ENCODE data around the gene DPPA5. TPM values are rescaled to one million over a fixed set of nuclear protein-coding genes. Genes with fewer than 3 reads are reported as not detected.
"Not testable (repeated sequence)": the region's sequence is repeated elsewhere in the genome, so short reads cannot be mapped to it uniquely, and the experiment has no call there.

The DPPA5 gene
- total and polyA plus RNA-seq, 2 donors (not counting 3 experiments of a cell fraction or from before 2014, with no cell fraction given) = not detected

DNA sequence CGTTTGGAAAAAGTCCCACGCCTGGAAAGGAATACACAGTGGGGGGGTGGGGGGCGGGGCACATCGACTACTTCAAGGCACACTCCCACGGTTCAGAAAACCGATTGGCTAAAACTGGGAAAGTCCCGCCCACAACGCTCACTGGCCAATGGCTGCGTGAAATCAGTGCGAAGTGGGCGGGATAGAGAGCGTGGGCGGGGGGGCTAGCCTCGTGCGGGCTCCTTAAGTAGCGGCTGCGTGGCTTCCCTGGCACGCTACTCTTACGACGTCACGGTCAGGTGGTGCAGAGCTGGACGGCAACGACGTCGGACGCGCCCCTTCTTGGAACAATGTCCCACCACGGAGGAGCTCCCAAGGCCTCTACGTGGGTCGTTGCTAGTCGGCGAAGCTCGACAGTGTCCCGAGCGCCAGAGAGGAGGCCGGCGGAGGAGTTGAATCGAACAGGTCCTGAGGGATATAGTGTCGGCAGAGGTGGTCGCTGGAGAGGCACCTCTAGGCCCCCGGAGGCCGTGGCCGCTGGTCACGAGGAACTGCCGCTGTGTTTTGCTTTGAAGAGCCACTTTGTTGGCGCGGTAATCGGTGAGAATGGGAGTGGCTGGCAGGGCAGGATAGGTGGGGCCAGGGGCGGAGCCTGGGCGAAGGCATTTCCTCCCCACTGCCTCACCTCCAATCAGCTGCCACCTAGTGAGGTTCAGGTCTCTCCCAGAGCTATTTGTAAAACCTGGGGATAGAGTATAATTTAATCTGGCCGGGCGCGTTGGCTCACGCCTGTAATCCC lies 40.7 kb upstream of the DPPA5 start, which contains the start of gene DDX43:
DDX43 (plus strand) TSS at position 252 of the 778 bp plus-strand sequence; CDS start at position 330, 78 bp downstream.
- Histone ChIP-seq H3K27ac (ENCODE audit: insufficient read depth, low read depth, low read length) (peak within 1 kb of the TSS; percentile 35), H3K9me1 (replicated peaks; ENCODE audit: control insufficient read depth, extremely low read depth, insufficient read depth, low read length) (no peaks in the 10 kb centered on the region), H3K4me3 (replicated peaks in 1 of 3; ENCODE audit: insufficient read depth in 1 of 3, low read depth in 1 of 3, low read length in 3 of 3) (peak within 1 kb of the TSS in 1 of 3 experiments; percentile 35), H2AFZ (ENCODE audit: low read depth, low read length) (peak within 1 kb of the TSS; percentile 90), H3K9ac (replicated peaks; ENCODE audit: extremely low read depth, insufficient read depth, low read length) (peak within 1 kb of the TSS; percentile 53), H3K4me1 (ENCODE audit: control insufficient read depth, extremely low read depth, insufficient read depth, low read length) (no peaks in the 10 kb centered on the region), H3K79me2 (ENCODE audit: control insufficient read depth, insufficient read depth, low read length) (no peaks in the 10 kb centered on the region), H3K4me2 (ENCODE audit: insufficient read depth, low read length) (peak within 1 kb of the TSS; percentile 16), H3K27me3 (ENCODE audit: control insufficient read depth in 2 of 2, insufficient read depth in 2 of 2, low read length in 2 of 2) (no peaks in the 10 kb centered on the region), H4K20me1 (replicated peaks; ENCODE audit: control insufficient read depth, extremely low read depth, insufficient read depth, low read length) (no peaks in the 10 kb centered on the region), H3K36me3 (ENCODE audit: control insufficient read depth in 2 of 2, extremely low read depth in 1 of 2, insufficient read depth in 2 of 2, low read length in 2 of 2) (no peaks in the 10 kb centered on the region), H3K9me3 (replicated peaks; ENCODE audit: control insufficient read depth, insufficient read depth, low read length) (no peaks in the 10 kb centered on the region)
- CTCF ChIA-PET = interaction anchor here (1.0 kb wide), 1 partner anchor 68 kb away, joined by 3 read pairs; no protein-coding TSS in a partner anchor
- POLR2A ChIA-PET = no interaction called here
- DNase-seq (ENCODE audit: low read depth, low spot score) (peak; percentile 72), FAIRE-seq (no peak)
- dilution Hi-C loops (cut with MboI; ENCODE audit: extremely low pct_ligation_motif_present, low sequenced_read_pairs) = no loop called here
- intact Hi-C loops (cut with micrococcal nuclease) = no loop called here
- TF ChIP-seq POLR2A (IDR thresholded peaks at IDR 0.05; ENCODE audit: low read depth, low read length) (no peak), MYC (IDR thresholded peaks at IDR 0.05; ENCODE audit: low read depth, low read length) (no peak)
- TF ChIP-seq, protein P1, sequence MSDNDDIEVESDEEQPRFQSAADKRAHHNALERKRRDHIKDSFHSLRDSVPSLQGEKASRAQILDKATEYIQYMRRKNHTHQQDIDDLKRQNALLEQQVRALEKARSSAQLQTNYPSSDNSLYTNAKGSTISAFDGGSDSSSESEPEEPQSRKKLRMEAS (IDR thresholded peaks at IDR 0.05; ENCODE audit: insufficient read depth, insufficient read length) = no peak
- BruUV-seq (replicated peaks) = TSS peak; percentile 41

DNA sequence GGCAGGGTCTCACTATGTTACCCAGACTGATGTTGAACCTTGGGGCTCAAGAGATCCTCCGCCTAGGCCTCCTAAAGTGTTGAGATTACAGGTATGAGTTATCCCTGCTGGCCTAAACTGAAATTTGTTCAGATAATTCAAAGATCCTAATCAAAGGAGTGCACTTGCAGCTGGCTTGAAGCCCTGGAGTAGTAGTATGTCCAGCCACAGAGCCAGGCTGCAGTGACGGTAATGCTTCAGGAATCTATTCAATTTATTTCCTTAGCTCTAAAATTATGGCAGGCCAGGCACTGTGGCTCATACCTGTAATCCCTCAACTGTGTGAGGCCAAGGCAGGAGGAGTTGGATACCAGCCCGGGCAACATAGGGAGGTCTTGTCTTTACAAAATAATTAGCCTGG lies 39.2 kb upstream of the DPPA5 start:
- Histone ChIP-seq H3K9me3 (replicated peaks; ENCODE audit: control insufficient read depth, insufficient read depth, low read length) (no peaks in the 10 kb centered on the region), H3K4me1 (ENCODE audit: control insufficient read depth, extremely low read depth, insufficient read depth, low read length) (peaks cover 10% of the 10 kb centered on the region), H3K9me1 (replicated peaks; ENCODE audit: control insufficient read depth, extremely low read depth, insufficient read depth, low read length) (no peaks in the 10 kb centered on the region), H4K20me1 (replicated peaks; ENCODE audit: control insufficient read depth, extremely low read depth, insufficient read depth, low read length) (no peaks in the 10 kb centered on the region), H3K79me2 (ENCODE audit: control insufficient read depth, insufficient read depth, low read length) (no peaks in the 10 kb centered on the region), H3K9ac (replicated peaks; ENCODE audit: extremely low read depth, insufficient read depth, low read length) (no peak overlapping the region), H3K36me3 (ENCODE audit: control insufficient read depth in 2 of 2, extremely low read depth in 1 of 2, insufficient read depth in 2 of 2, low read length in 2 of 2) (no peaks in the 10 kb centered on the region), H3K4me3 (replicated peaks in 1 of 3; ENCODE audit: insufficient read depth in 1 of 3, low read depth in 1 of 3, low read length in 3 of 3) (no peak overlapping the region), H2AFZ (ENCODE audit: low read depth, low read length) (no peak overlapping the region), H3K27me3 (ENCODE audit: control insufficient read depth in 2 of 2, insufficient read depth in 2 of 2, low read length in 2 of 2) (no peaks in the 10 kb centered on the region), H3K4me2 (ENCODE audit: insufficient read depth, low read length) (no peak overlapping the region), H3K27ac (ENCODE audit: insufficient read depth, low read depth, low read length) (no peak overlapping the region)
- CTCF ChIA-PET = no interaction called here
- POLR2A ChIA-PET = no interaction called here
- intact Hi-C loops (cut with micrococcal nuclease) = no loop called here
- TF ChIP-seq POLR2AphosphoS5 (IDR thresholded peaks at IDR 0.05; ENCODE audit: insufficient read depth, low read depth, low read length) (no peak), FOS (IDR thresholded peaks at IDR 0.05; ENCODE audit: borderline replicate concordance, insufficient read depth, low read length) (no peak), JUN (IDR thresholded peaks at IDR 0.05; ENCODE audit: borderline replicate concordance, insufficient read depth, insufficient read length, low read depth) (no peak)
- TF ChIP-seq, protein P1 (IDR thresholded peaks at IDR 0.05; ENCODE audit: insufficient read depth, insufficient read length) = no peak
- FAIRE-seq = no peak
- BruUV-seq (replicated peaks) = no TSS peak
- DNase-seq (ENCODE audit: low read depth, low spot score) = no peak
- dilution Hi-C loops (cut with MboI; ENCODE audit: extremely low pct_ligation_motif_present, low sequenced_read_pairs) = no loop called here

DNA sequence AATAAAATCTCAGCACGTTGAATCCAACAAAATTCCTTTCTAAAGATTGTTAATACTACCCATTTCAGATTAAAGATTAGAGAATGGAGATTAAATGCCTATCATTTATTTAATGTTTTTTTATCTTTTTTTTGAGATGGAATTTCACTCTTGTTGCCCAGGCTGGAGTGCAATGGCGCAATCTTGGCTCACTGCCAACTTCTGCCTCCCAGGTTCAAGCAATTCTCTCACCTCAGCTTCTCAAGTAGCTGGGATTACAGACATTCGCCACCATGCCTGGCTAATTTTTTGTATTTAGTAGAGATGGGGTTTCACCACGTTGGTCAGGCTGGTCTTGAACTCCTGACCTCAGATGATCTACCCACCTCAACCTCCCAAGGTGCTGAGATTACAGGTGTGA lies 38.1 kb upstream of the DPPA5 start:
- H3K27ac ChIP-seq (ENCODE audit: insufficient read depth, low read depth, low read length); H3K9me3 ChIP-seq (replicated peaks; ENCODE audit: control insufficient read depth, insufficient read depth, low read length); H3K79me2 ChIP-seq (ENCODE audit: control insufficient read depth, insufficient read depth, low read length); FAIRE-seq; H3K36me3 ChIP-seq (ENCODE audit: control insufficient read depth in 2 of 2, extremely low read depth in 1 of 2, insufficient read depth in 2 of 2, low read length in 2 of 2); H3K27me3 ChIP-seq (ENCODE audit: control insufficient read depth in 2 of 2, insufficient read depth in 2 of 2, low read length in 2 of 2); dilution Hi-C loops (cut with MboI; ENCODE audit: extremely low pct_ligation_motif_present, low sequenced_read_pairs); CTCF ChIA-PET; H4K20me1 ChIP-seq (replicated peaks; ENCODE audit: control insufficient read depth, extremely low read depth, insufficient read depth, low read length); intact Hi-C loops (cut with micrococcal nuclease); H3K9me1 ChIP-seq (replicated peaks; ENCODE audit: control insufficient read depth, extremely low read depth, insufficient read depth, low read length); H3K4me3 ChIP-seq (replicated peaks in 1 of 3; ENCODE audit: insufficient read depth in 1 of 3, low read depth in 1 of 3, low read length in 3 of 3); H3K4me2 ChIP-seq (ENCODE audit: insufficient read depth, low read length); DNase-seq (ENCODE audit: low read depth, low spot score); H2AFZ ChIP-seq (ENCODE audit: low read depth, low read length); H3K9ac ChIP-seq (replicated peaks; ENCODE audit: extremely low read depth, insufficient read depth, low read length); BruUV-seq (replicated peaks): not testable (repeated sequence)
- H3K4me1 ChIP-seq (ENCODE audit: control insufficient read depth, extremely low read depth, insufficient read depth, low read length) = peaks cover 10% of the 10 kb centered on the region
- POLR2A ChIA-PET = interaction anchor here (0.5 kb wide), 1 partner anchor 61 kb away, joined by 3 read pairs; no protein-coding TSS in a partner anchor
